SU-DHL-6 (cell line): ENCODE results near the gene IFI27L1.

ENCODE experiments used
- H2AFZ ChIP-seq: fragments of 200-600 bp; sonication (generic); 2 replicates; pipeline ENCODE4 v1.6.1; 2014; ENCODE audit warnings: low read depth, mild to moderate bottlenecking, moderate library complexity, mixed read lengths, antibody characterized with exemption, low read length; ENCODE audit not compliant: severe bottlenecking
- H3F3A ChIP-seq: fragments of 200-600 bp; shearing (Covaris generic); 2 replicates; pipeline ENCODE4 v1.6.0; 2016; ENCODE audit warnings: antibody characterized with exemption, mild to moderate bottlenecking; ENCODE audit not compliant: insufficient read depth
- H3K27ac ChIP-seq: fragments of 200-600 bp; sonication (generic); 2 replicates; pipeline ENCODE4 v1.5.1; 2016; ENCODE audit warnings: low read depth, mild to moderate bottlenecking, low read length, moderate library complexity, mixed read lengths
- H3K27me3 ChIP-seq: fragments of 200-600 bp; sonication (generic), shearing (Covaris generic); 2 replicates; pipeline ENCODE4 v1.6.0; 2014; ENCODE audit warnings: mild to moderate bottlenecking, low read length
- H3K36me3 ChIP-seq: fragments of 200-600 bp; sonication (generic); 2 replicates; pipeline ENCODE4 v1.6.1; 2014; ENCODE audit warnings: mild to moderate bottlenecking, low read length, mixed read lengths
- H3K4me2 ChIP-seq: fragments of 300-600, 200-600 bp; shearing (Covaris generic), sonication (generic); 2 replicates; pipeline ENCODE4 v1.6.0; 2014; ENCODE audit warnings: low read length, low read depth, mild to moderate bottlenecking; ENCODE audit not compliant: poor library complexity, severe bottlenecking
- H3K4me3 ChIP-seq: fragments of 200-600 bp; sonication (generic); 2 replicates; pipeline ENCODE4 v1.5.1; 2014; ENCODE audit warnings: antibody characterized with exemption, low read length, mild to moderate bottlenecking, mixed read lengths; ENCODE audit not compliant: insufficient read depth, poor library complexity, severe bottlenecking
- H3K79me2 ChIP-seq: fragments of 200-600 bp; sonication (generic); 2 replicates; pipeline ENCODE4 v1.6.1; 2014; ENCODE audit warnings: mild to moderate bottlenecking, low read length, moderate library complexity; ENCODE audit not compliant: insufficient read depth
- H3K9ac ChIP-seq: fragments of 200-600 bp; sonication (generic); 2 replicates; pipeline ENCODE4 v1.7.0; 2014; ENCODE audit warnings: mild to moderate bottlenecking, low read length
- H3K9me2 ChIP-seq: fragments of 200-600 bp; sonication (generic); replicated peaks from 2 replicates; pipeline ENCODE4 v1.6.1; 2014; ENCODE audit warnings: low read length; ENCODE audit not compliant: insufficient read depth
- H3K9me3 ChIP-seq: fragments of 200-600 bp; sonication (generic); 2 replicates; pipeline ENCODE4 v1.6.1; 2014; ENCODE audit warnings: low read length, mixed read lengths; ENCODE audit not compliant: insufficient read depth
- H4K20me1 ChIP-seq: fragments of 200-600 bp; sonication (generic); 2 replicates; pipeline ENCODE4 v1.6.1; 2014; ENCODE audit warnings: low read depth, mild to moderate bottlenecking, antibody characterized with exemption, low read length, moderate library complexity, mixed read lengths
- EZH2phosphoT487 ChIP-seq: fragments of 200-600 bp; sonication (generic), shearing (Covaris generic); conservative IDR thresholded peaks from 2 replicates; pipeline ENCODE4 v1.6.1; 2018; ENCODE audit warnings: mild to moderate bottlenecking, antibody characterized with exemption, low read length, moderate library complexity, mixed read lengths
- TF ChIP-seq, protein P1 (sequence below): fragments of 200-600 bp; sonication (generic); IDR thresholded peaks from one replicate; pipeline ENCODE4 v1.5.1; 2017; ENCODE audit warnings: antibody characterized with exemption, mild to moderate bottlenecking, low read length, moderate library complexity; ENCODE audit not compliant: insufficient read depth, poor library complexity, severe bottlenecking

The IFI27L1 gene

DNA sequence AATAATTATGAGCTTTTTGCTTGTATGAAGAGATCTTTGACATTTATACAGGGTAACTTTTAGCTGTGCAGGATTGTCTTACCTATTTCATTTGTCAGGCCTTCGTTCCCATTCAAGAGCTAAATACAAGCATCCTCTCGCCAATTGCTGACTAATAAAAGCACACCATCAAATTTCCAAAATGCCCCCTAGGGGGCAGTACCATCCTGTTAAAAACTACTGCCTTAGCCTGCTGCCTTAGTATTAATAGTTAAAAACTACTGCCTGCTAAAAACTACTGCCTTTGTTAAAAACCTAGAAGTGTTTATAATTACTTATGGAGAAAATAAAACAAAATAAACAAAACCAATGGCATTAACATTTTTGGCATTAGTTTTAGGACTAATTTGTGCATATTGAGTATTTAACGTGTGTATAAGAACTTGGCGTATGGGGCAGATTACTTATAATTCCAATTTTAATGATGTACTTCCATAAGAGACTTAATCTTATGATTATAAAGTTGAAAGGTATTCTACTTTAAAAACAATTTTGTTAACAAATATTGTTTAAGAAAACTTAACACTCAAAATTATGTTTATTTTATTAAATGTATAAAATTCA lies 51.3 kb downstream of the IFI27L1 start:
- Histone ChIP-seq H3F3A (no peaks in the 10 kb centered on the region), H3K27me3 (no peaks in the 10 kb centered on the region), H3K36me3 (no peaks in the 10 kb centered on the region), H3K9ac (no peak overlapping the region), H3K27ac (no peak overlapping the region), H3K9me3 (no peaks in the 10 kb centered on the region), H4K20me1 (no peaks in the 10 kb centered on the region), H3K4me2 (no peak overlapping the region), H3K4me3 (no peak overlapping the region), H3K9me2 (no peaks in the 10 kb centered on the region), H3K79me2 (no peaks in the 10 kb centered on the region), H2AFZ (no peak overlapping the region)
- no peak for TF ChIP-seq EZH2phosphoT487
- TF ChIP-seq, protein P1, sequence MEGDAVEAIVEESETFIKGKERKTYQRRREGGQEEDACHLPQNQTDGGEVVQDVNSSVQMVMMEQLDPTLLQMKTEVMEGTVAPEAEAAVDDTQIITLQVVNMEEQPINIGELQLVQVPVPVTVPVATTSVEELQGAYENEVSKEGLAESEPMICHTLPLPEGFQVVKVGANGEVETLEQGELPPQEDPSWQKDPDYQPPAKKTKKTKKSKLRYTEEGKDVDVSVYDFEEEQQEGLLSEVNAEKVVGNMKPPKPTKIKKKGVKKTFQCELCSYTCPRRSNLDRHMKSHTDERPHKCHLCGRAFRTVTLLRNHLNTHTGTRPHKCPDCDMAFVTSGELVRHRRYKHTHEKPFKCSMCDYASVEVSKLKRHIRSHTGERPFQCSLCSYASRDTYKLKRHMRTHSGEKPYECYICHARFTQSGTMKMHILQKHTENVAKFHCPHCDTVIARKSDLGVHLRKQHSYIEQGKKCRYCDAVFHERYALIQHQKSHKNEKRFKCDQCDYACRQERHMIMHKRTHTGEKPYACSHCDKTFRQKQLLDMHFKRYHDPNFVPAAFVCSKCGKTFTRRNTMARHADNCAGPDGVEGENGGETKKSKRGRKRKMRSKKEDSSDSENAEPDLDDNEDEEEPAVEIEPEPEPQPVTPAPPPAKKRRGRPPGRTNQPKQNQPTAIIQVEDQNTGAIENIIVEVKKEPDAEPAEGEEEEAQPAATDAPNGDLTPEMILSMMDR, result peak; percentile 78

DNA sequence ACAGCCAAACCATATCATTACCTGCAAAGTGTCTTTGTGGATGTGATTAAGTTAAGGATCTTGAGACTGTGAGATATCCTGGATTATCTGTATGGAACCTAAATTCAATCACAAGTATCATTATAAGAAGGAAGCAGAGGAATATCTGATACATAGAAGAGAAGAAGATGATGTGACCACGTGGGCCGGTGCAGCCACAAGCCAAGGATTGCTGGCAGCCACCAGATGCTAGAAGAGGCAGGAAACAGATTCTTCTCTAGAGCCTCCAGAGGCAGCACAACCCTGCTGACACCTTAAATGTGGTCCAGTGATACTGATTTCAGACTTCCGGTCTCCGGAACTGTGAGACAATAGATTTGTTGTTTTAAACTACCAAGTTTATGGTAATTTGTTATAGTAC lies 54.4 kb downstream of the IFI27L1 start:
- Histone ChIP-seq H3K27ac (no peak overlapping the region), H4K20me1 (no peaks in the 10 kb centered on the region), H3F3A (no peaks in the 10 kb centered on the region), H3K4me3 (no peak overlapping the region), H2AFZ (no peak overlapping the region), H3K9me3 (no peaks in the 10 kb centered on the region), H3K36me3 (no peaks in the 10 kb centered on the region), H3K79me2 (no peaks in the 10 kb centered on the region), H3K9me2 (no peaks in the 10 kb centered on the region), H3K9ac (no peak overlapping the region), H3K4me2 (no peak overlapping the region), H3K27me3 (no peaks in the 10 kb centered on the region)
- TF ChIP-seq EZH2phosphoT487, result no peak
- TF ChIP-seq, protein P1, result no peak

DNA sequence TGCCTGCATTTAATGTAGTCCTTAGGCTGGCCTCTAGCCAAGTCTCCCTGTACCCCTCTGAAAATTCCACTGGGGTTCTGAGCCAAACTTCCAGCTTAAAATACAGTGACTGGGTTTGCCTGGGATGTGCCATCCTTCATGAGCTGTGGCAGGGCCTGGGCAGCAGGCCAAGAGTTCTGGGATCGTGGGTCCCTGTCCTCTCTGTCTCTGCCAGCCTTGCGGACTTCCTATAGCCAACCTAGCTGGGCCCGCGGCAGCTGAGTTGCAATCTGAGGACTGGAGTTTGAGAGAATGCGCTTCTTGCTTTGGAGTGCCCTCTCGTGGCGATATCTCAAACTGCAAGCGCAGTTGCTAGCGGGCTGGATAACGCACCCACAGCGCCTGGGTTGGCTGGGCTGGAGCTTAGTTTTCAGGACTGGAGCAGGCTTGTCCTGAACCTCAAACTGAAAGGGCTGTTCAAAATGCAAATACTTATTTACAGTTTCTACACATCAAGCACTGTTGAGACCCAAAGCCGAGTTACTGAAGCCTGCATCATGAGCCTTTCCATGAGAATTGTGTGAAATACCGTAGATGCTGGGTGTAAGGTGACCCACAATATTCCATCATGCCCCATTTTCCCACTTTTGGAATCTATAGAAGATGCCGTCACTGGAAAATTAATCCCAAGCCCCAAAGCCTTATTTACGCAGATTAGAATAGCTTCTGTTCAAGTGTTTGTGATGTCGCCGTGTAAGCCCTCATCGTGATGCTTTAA lies 55.6 kb downstream of the IFI27L1 start:
- Histone ChIP-seq H3K4me2 (no peak overlapping the region), H3K4me3 (no peak overlapping the region), H3K27ac (no peak overlapping the region), H4K20me1 (no peaks in the 10 kb centered on the region), H3F3A (no peaks in the 10 kb centered on the region), H3K9me3 (no peaks in the 10 kb centered on the region), H3K36me3 (no peaks in the 10 kb centered on the region), H3K9ac (no peak overlapping the region), H2AFZ (no peak overlapping the region), H3K79me2 (no peaks in the 10 kb centered on the region), H3K27me3 (no peaks in the 10 kb centered on the region), H3K9me2 (no peaks in the 10 kb centered on the region)
- no peak for TF ChIP-seq EZH2phosphoT487
- TF ChIP-seq, protein P1, result peak; percentile 90
